ENCODE data around the gene ATG9A. TPM values are rescaled to one million over a fixed set of nuclear protein-coding genes. Genes with fewer than 3 reads are reported as not detected.
"Not testable (repeated sequence)": the region's sequence is repeated elsewhere in the genome, so short reads cannot be mapped to it uniquely, and the experiment has no call there.

ATG9A gene
- total and polyA plus RNA-seq, 7 donors = 7.6 to 40.6 (median 29.6) TPM

DNA sequence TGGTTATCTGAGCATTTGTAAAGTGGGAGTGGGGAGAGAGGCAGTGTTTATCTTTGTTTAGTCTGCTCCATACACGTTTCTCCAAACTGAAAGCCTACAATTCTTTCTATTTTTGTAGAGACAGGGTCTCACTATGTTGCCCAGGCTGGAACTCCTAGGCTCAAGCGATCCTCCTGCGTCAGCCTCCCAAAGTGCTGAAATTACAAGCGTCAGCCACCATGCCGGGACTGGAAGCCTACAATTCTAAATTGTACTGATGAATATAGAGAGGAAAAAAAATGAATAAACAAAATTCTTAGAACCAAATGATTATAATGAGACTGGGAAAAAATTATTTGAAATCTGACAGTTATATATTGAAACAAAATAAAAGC lies 24.3 kb downstream of the ATG9A start:
- H3K27ac ChIP-seq = no peak overlapping the region
- TF ChIP-seq, protein P1, sequence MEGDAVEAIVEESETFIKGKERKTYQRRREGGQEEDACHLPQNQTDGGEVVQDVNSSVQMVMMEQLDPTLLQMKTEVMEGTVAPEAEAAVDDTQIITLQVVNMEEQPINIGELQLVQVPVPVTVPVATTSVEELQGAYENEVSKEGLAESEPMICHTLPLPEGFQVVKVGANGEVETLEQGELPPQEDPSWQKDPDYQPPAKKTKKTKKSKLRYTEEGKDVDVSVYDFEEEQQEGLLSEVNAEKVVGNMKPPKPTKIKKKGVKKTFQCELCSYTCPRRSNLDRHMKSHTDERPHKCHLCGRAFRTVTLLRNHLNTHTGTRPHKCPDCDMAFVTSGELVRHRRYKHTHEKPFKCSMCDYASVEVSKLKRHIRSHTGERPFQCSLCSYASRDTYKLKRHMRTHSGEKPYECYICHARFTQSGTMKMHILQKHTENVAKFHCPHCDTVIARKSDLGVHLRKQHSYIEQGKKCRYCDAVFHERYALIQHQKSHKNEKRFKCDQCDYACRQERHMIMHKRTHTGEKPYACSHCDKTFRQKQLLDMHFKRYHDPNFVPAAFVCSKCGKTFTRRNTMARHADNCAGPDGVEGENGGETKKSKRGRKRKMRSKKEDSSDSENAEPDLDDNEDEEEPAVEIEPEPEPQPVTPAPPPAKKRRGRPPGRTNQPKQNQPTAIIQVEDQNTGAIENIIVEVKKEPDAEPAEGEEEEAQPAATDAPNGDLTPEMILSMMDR (IDR thresholded peaks at IDR 0.05) = no peak
- no peak for TF ChIP-seq POLR2AphosphoS5 (IDR thresholded peaks at IDR 0.05)
- TF ChIP-seq EP300 (IDR thresholded peaks at IDR 0.05) = no peak
- no peak for TF ChIP-seq POLR2A (IDR thresholded peaks at IDR 0.05)
- H3K27me3 ChIP-seq = no peaks in the 10 kb centered on the region
- no peak overlapping the region for H3K4me3 ChIP-seq
- 87 to 91% methylated on average over 5 of the region's 5 CpGs for WGBS, 2 donors
- intact Hi-C loops (cut with DNase I) = no loop called here
- peaks cover 0 to 22% (median 19%) of the 10 kb centered on the region in 4 donors for H3K4me1 ChIP-seq
- H3K9me3 ChIP-seq = no peaks in the 10 kb centered on the region
- DNase-seq = peak; percentile 33
- H3K36me3 ChIP-seq = peaks cover 0 to 24% (median 9%) of the 10 kb centered on the region in 4 donors

- intact Hi-C loops (cut with DNase I) = no loop called here
- WGBS, 2 donors = 94 to 95% methylated on average over 7 of the region's 7 CpGs
- TF ChIP-seq, protein P1 (IDR thresholded peaks at IDR 0.05) = no peak
- TF ChIP-seq EP300 (IDR thresholded peaks at IDR 0.05) = no peak
- no peak for TF ChIP-seq POLR2A (IDR thresholded peaks at IDR 0.05)
- no peak for TF ChIP-seq POLR2AphosphoS5 (IDR thresholded peaks at IDR 0.05)
- Histone ChIP-seq H3K27me3 (peaks cover 0 to 4% (median 0%) of the 10 kb centered on the region in 3 donors), H3K36me3 (peaks cover 0 to 19% (median 6%) of the 10 kb centered on the region in 4 donors), H3K27ac (no peak overlapping the region), H3K4me1 (peaks cover 0 to 22% (median 19%) of the 10 kb centered on the region in 4 donors), H3K9me3 (no peaks in the 10 kb centered on the region), H3K4me3 (no peak overlapping the region)
- peak; percentile 36 for DNase-seq
Measured at GRCh38 chr2:219204425-219205164, 24.8 kb downstream of the ATG9A start.

- intact Hi-C loops (cut with DNase I); H3K4me3 ChIP-seq; H3K9me3 ChIP-seq; H3K4me1 ChIP-seq; H3K36me3 ChIP-seq; H3K27ac ChIP-seq: not testable (repeated sequence)
- 92 to 93% methylated on average over 21 of the region's 21 CpGs for WGBS, 2 donors
- H3K27me3 ChIP-seq = peaks cover 0 to 13% (median 0%) of the 10 kb centered on the region in 3 donors
- peak; percentile 36 for DNase-seq
Measured at GRCh38 chr2:219201331-219201730, 28.1 kb downstream of the ATG9A start.

DNA sequence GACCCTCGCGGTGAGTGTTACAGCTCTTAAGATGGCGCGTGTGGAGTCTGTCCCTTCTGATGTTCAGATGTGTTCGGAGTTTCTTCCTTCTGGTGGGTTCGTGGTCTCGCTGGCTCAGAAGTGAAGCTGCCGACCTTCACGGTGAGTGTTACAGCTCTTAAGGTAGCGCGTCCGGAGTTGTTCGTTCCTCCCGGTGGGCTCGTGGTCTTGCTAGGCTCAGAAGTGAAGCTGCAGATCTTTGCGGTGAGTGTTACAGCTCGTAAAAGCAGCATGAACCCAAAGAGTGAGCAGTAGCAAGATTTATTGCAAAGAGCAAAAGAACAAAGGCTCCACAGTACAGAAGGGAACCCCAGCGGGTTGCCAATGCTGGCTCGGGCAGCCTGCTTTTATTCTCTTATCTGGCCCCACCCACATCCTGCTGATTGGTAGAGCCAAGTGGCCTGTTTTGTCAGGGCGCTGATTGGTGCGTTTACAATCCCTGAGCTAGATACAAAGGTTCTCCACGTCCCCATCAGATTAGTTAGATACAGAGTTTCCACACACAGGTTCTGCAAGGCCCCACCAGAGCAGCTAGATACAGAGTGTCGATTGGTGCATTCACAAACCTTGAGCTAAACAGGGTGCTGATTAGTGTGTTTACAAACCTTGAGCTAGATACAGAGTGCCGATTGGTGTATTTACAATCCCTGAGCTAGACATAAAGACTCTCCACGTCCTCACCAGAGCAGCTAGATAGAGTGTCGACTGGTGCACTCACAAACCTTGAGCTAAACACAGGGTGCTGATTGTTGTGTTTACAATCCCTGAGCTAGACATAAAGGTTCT lies 28.7 kb downstream of the ATG9A start:
- WGBS, 2 donors = 72 to 76% methylated on average over 25 of the region's 26 CpGs
- H3K36me3 ChIP-seq; H3K9me3 ChIP-seq; intact Hi-C loops (cut with DNase I); H3K27ac ChIP-seq; H3K4me3 ChIP-seq; H3K4me1 ChIP-seq: not testable (repeated sequence)
- peak; percentile 24 for DNase-seq
- H3K27me3 ChIP-seq = peaks cover 0 to 13% (median 0%) of the 10 kb centered on the region in 3 donors

- Histone ChIP-seq H3K9me3 (no peaks in the 10 kb centered on the region), H3K4me1 (no peaks in the 10 kb centered on the region), H3K4me3 (no peak overlapping the region), H3K36me3 (no peaks in the 10 kb centered on the region), H3K27me3 (peaks cover 0 to 13% (median 0%) of the 10 kb centered on the region in 3 donors), H3K27ac (no peak overlapping the region)
- TF ChIP-seq POLR2A (IDR thresholded peaks at IDR 0.05) = no peak
- TF ChIP-seq POLR2AphosphoS5 (IDR thresholded peaks at IDR 0.05) = no peak
- TF ChIP-seq EP300 (IDR thresholded peaks at IDR 0.05) = no peak
- TF ChIP-seq, protein P1 (IDR thresholded peaks at IDR 0.05) = no peak
- intact Hi-C loops (cut with DNase I) = no loop called here
- 83 to 88% methylated on average over 12 of the region's 12 CpGs for WGBS, 2 donors
- DNase-seq = peak; percentile 26
Measured at GRCh38 chr2:219199470-219200211, 29.8 kb downstream of the ATG9A start.

All from sigmoid colon (tissue), 7 donors.